ENCODE measurements around the gene DISP2.

DNA sequence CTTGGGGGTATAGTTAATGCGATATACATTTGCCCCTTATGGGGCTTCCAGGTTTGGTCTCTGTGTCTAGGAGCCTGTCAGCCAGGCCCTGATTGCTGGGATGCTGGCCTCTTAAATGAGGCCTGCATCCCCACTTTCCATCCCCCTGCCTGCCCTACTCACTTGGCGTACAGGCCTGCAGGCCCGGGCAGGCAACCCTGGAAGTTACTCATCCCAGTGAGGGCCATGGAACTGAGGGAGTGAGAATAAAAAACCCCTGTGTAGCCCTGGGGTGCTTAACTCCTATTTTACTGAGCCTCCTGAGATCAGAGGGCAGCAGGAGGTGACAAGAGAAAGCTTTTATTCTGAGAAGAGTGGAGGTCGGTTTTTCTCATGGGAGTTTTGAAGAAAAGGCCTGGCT is 2.0 kb downstream of the DISP2 start:
- TF ChIP-seq, protein P1, sequence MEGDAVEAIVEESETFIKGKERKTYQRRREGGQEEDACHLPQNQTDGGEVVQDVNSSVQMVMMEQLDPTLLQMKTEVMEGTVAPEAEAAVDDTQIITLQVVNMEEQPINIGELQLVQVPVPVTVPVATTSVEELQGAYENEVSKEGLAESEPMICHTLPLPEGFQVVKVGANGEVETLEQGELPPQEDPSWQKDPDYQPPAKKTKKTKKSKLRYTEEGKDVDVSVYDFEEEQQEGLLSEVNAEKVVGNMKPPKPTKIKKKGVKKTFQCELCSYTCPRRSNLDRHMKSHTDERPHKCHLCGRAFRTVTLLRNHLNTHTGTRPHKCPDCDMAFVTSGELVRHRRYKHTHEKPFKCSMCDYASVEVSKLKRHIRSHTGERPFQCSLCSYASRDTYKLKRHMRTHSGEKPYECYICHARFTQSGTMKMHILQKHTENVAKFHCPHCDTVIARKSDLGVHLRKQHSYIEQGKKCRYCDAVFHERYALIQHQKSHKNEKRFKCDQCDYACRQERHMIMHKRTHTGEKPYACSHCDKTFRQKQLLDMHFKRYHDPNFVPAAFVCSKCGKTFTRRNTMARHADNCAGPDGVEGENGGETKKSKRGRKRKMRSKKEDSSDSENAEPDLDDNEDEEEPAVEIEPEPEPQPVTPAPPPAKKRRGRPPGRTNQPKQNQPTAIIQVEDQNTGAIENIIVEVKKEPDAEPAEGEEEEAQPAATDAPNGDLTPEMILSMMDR (tag by site-specific recombination; IDR thresholded peaks at IDR 0.05), result no peak
- TF ChIP-seq, protein P2, sequence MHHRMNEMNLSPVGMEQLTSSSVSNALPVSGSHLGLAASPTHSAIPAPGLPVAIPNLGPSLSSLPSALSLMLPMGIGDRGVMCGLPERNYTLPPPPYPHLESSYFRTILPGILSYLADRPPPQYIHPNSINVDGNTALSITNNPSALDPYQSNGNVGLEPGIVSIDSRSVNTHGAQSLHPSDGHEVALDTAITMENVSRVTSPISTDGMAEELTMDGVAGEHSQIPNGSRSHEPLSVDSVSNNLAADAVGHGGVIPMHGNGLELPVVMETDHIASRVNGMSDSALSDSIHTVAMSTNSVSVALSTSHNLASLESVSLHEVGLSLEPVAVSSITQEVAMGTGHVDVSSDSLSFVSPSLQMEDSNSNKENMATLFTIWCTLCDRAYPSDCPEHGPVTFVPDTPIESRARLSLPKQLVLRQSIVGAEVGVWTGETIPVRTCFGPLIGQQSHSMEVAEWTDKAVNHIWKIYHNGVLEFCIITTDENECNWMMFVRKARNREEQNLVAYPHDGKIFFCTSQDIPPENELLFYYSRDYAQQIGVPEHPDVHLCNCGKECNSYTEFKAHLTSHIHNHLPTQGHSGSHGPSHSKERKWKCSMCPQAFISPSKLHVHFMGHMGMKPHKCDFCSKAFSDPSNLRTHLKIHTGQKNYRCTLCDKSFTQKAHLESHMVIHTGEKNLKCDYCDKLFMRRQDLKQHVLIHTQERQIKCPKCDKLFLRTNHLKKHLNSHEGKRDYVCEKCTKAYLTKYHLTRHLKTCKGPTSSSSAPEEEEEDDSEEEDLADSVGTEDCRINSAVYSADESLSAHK (tag by site-specific recombination; IDR thresholded peaks at IDR 0.05), result no peak
- TF ChIP-seq SP2 (tag by site-specific recombination; IDR thresholded peaks at IDR 0.05) (no peak), ZBTB1 (tag by site-specific recombination; IDR thresholded peaks at IDR 0.05) (no peak)

Measured in HEK293 (cell line).